HG02588 (cell line): ENCODE measurements around the gene CNTN5.

Source experiments
- ATAC-seq: cut with Tn5 transposase; IDR thresholded peaks from one replicate; pipeline ENCODE4 v1.9.1; 2021; ENCODE audit warnings: mild to moderate bottlenecking, moderate library complexity; ENCODE audit not compliant: unreplicated experiment

Gene CNTN5

GRCh38 chr11:99371257-99371656 lies 350.5 kb downstream of the CNTN5 start:
- no peak for ATAC-seq

GRCh38 chr11:99376463-99376862 lies 355.7 kb downstream of the CNTN5 start:
- ATAC-seq: no peak

- ATAC-seq: no peak
These were observed 363.0 kb downstream of the CNTN5 start for GRCh38 chr11:99383648-99384245.

DNA sequence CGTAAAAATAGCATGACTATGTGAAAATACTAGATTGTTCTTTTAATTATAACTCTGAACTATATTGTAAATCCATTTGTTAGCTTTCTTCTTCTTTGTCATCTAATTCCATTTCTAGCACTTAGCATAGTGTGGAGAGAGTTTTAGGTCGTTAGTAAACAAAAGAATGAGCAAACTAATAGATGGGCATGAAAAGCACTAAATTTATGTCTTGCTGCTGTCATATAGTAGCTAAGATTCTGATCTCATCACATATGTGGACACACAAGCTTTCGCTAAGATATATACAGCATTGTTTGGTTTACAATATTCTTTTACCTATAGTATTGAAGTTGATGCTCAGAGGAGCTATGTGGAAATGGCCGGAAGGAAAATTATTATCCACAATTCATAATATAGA lies 370.5 kb downstream of the CNTN5 start:
- ATAC-seq: no peak

DNA sequence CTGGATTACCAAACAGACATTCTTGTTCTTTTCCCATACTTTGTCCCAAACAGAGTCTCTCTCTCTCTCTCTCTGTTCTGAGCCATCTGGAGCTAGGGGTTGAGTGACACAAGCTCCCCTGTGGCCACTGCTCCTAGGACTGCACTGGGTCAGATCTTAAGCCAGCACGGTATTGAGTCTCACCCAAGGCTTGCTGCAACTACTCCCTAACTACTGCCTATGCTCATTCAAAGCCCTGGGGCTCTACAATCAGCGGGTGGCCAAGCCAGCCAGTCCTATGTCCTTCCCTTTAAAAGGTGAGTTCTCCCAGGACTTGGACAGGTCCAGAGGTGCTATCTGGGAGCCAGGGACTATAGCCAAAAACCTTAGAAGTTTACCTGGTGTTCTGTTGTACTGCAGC lies 385.6 kb downstream of the CNTN5 start:
- ATAC-seq: no peak

DNA sequence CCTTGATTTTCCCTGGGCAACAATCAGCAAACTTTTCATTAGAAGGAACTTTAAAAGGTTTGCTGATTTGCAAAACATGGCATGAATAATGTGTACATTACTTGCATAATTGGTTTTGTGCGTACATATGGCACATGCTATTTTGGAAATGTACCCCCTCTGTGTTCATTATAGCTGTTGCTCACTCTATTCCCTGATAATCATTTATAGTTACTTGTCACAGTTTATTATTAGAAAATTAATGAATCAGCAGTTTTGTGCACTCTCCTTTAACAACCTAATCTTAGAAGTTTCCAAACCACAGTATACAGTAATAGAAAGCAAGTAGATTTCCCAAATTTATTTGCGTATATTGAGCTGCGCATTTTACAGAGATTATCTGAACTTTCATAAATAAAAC lies 389.9 kb downstream of the CNTN5 start:
- ATAC-seq: no peak

- no peak for ATAC-seq
These were observed 398.4 kb downstream of the CNTN5 start for GRCh38 chr11:99418927-99419720.

DNA sequence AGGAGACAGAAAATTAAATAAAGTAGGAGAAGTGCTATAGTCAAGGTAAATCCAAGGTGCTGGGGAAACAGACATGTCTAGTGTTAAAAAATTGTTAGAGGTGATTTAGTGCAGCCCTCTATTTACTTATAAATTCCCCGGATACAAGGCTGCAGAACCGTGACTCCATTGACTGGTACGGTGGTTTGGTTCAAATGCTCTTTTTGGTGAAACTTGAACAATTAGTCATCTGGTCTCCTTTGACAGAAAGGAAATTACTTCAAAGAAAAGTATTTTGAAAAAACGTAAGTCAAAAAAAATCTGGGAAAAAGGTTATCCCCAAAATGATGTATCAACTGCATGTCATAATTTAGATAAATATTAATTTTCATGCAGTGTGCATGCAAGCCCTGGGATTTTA lies 399.2 kb downstream of the CNTN5 start:
- ATAC-seq: no peak

GRCh38 chr11:99422581-99423427 lies 402.1 kb downstream of the CNTN5 start:
- no peak for ATAC-seq

DNA sequence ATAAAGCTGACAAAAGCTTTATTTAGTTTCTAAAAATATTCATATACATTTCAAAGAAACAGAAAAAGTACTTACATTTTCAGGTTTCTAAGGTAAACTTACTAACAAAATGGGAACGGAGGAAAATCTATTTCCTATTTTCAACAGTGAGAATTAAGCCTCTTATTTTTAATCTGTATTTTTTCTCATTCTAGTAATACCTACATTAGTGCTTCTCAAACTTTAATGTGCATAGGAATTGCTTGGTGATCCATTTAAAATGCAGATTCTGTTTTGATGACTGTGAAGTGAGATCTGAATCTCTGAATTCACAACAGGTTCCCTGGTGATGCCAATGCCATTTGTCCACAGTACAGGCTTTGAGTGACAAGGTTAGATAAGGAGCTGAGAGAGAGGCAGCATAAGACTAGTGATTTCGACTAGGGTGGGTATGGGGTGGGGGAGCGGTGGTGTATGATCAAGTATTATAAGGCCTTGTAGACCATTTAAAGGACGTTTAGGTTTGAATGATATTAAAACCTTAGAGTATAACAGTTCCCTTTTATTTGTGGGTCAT lies 402.8 kb downstream of the CNTN5 start:
- ATAC-seq: no peak

DNA sequence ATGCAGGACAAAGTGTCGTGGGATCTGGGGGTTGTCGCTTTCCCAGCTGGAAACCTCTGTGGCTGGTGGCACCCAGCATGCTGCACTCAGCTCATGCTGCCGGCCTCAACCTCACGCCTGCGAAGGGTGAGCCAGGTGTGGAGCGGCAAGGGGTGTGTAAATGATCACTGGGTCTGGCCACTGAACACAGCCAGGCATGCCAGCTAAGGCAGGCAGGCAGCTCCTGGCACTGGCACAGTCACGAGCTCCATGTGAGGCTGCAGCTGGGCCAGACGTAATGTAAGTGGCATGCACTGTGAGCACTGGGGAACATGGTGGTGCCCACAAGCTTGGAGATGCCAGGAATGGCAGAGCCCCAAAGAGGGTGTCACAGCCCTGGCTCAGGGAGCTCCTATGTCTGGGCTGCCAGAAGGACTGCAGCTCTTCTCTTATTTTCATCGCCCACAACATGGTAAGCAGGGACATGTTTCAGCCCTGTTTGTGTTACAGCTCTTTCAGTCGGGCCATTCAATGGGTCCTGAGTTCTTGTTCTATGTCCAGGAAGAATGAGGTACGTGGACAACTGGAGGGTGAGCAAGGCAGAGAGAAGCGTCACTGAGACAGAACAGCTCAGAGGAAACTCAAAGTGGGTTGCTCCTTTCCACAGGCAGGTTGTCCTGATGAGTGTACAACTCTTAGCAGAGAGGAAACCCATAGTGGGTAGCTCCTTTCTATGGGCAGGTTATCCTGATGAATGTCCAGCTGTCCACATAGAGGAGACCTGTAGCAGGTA lies 403.8 kb downstream of the CNTN5 start:
- no peak for ATAC-seq

DNA sequence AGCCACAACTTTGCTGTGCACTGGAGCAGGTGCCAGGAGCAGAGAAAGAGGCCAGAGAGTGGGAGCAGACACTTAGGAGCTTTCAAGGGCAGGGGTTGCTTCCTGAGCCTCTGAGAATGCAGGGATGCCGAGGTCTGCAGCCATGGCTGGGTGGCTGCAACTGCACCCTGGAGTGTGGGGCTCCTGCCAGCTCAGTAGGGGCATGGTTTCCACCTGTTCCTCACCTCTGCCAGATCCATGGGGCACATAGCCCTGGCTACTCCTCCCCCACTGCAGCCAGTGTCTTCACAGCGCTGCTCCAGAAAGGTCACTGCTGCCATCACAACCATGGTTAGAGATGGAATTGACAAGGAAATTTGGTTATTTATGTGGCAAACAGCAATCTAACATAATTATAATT lies 404.8 kb downstream of the CNTN5 start:
- ATAC-seq: no peak

DNA sequence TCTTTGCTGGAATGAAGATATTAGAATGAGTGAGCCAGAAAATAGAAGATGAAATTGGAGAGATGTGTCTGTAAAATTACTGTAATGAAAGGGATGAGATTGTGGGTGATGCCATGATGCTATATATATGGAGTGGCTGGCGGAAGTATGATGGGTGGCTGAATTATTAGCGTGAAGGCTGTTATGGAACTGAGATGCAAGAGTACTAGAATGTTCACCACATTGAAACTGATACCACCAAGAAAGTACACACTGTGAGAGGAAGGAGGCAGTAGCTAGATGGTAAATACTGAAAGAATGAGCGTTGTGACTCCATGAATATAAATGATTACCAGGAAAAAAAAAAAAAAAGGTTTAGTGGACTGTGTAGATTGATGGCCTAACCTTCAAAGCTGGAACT lies 411.9 kb downstream of the CNTN5 start:
- ATAC-seq: no peak

DNA sequence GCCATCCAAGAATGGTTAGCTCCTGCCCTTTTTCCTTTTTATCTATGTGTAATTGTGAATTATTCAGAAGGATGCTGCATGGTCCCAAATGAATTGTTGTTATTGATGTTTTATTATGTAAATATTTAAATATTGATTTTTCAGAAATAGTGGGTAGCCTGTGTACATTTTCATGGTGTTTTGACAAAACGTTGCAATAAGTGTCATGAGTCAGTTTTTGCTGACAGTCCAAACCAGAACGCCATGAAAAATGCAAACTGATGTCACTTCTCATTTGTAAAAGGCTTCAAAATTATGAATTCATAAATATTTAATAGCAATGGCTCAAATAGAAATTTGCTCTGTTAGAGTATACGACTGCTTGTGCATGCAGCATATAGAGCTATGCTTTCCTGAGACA lies 422.5 kb downstream of the CNTN5 start:
- ATAC-seq: no peak

DNA sequence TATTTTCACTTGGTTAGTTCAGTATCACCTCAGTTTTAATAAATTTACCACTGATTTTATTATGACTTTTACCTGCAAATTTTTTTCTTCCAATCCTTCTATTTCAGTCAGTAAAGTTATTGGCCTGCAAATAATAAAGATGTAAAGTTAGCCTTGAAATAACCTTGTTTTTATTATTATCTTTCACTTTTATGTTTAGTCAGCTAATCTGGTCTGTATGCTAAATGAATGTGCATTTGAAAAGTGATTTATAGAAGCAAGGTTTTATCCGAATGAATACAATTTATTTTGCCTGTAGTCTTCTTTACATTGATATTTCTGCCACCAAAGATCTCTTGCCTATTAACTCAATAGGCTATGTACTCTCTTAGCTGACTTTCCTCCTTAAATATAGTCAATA lies 425.7 kb downstream of the CNTN5 start:
- no peak for ATAC-seq

- ATAC-seq: no peak
These were observed 428.6 kb downstream of the CNTN5 start for GRCh38 chr11:99449345-99449744.

- no peak for ATAC-seq
These were observed 431.3 kb downstream of the CNTN5 start for GRCh38 chr11:99452075-99452474.

DNA sequence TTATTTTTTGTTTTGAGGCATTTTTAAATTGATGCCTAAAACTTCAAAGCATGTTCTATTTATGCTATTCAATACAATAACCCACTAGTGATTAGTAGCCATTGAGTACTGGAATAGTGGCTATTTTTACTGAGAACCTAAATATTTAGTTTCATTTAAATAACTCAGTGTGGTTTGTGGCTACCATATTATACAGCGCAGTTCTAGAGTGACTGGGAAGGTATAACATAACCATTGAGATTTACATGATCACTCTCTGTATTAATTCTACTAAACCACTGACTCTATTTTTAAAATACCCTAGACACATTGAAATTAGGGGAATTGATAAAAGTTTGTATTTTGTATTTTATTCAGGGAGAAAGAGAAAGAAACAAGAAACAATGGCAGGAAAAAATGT lies 441.2 kb downstream of the CNTN5 start:
- ATAC-seq: no peak

- no peak for ATAC-seq
These were observed 444.2 kb downstream of the CNTN5 start for GRCh38 chr11:99464985-99465384.

DNA sequence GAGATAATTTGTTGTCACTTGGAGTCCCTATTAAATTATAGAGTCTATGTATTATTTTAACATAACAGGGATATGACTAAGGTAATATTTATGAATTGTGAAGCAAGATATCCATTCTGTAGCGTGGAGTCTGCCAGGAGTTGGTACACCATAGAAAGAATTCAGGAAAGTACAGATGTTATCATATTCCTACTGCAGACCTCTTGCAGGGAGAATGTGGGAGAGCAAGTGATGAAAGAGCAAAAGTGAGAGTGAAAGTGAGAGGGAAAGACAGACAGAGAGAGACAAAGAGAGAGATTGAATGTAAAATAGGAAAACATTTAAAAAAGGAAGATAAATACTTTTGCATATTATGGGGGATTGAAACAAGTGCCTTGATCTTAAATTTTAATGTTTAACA lies 468.8 kb downstream of the CNTN5 start:
- ATAC-seq: no peak

DNA sequence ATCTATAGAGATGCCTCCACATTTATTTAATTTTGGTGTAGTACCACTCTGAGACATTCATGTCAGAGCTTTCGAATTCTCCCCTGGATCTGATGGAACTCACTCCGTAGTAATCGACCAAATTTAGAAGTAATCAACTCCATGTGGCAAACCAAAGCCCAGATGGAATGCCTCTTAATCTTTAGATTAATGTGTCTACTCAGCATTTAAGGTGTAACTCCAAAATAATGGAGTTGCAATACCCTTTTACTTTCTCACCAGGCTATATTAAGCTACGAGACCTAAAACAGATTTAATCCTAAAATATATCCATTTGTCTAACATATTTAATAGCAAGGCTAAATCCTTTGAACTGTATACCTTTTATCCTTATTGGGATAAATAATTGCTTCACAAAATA lies 473.3 kb downstream of the CNTN5 start:
- no peak for ATAC-seq
